T-helper 2 cell treated with Interferon-gamma antibody and Interleukin-4, amounts not matched to agents 5 μg/mL and 100 μg/mL, for 36 hours (primary cell): Measurements from ENCODE around the gene NDUFA12.

ENCODE experiments used
- DNase-seq: peaks from one replicate; pipeline ENCODE4 v3.0.0; 2021; ENCODE audit warnings: low spot score
- H3K27ac Mint-ChIP-seq: one replicate; pipeline ENCODE4 v1.8.0; 2021; ENCODE audit warnings: mild to moderate bottlenecking, mixed read lengths
- H3K27me3 Mint-ChIP-seq: one replicate; pipeline ENCODE4 v1.8.0; 2021; ENCODE audit warnings: low read depth, mixed read lengths
- H3K36me3 Mint-ChIP-seq: one replicate; pipeline ENCODE4 v1.8.0; 2021; ENCODE audit warnings: low read depth, mixed read lengths
- H3K4me1 Mint-ChIP-seq: one replicate; pipeline ENCODE4 v1.8.0; 2021; ENCODE audit warnings: low read depth, mixed read lengths
- H3K4me3 Mint-ChIP-seq: one replicate; pipeline ENCODE4 v1.8.0; 2022; ENCODE audit warnings: mild to moderate bottlenecking, moderate library complexity, mixed read lengths
- H3K9me3 Mint-ChIP-seq: one replicate; pipeline ENCODE4 v1.8.0; 2021; ENCODE audit warnings: mixed read lengths

NDUFA12 gene

DNA sequence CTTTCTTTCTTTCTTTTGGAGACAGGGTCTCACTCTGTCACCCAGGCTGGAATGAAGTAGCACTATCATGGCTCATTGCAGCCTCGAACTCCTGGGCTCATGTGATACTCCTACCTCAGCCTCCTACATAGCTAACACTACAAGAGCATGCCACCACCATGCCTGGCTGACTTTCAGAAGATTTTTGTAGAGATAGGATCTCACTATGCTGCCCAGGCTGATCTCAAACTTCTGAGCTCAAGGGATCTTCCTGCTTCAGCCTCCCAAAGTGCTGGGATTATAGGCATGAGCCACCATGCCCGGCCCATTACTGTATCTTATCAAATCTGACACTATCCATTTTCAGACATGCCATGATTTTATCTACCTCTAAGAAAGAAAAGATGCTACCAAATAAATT lies 31.6 kb downstream of the NDUFA12 start:
- no peaks in the 10 kb centered on the region for H3K27me3 Mint-ChIP-seq
- H3K36me3 Mint-ChIP-seq = peaks cover 11% of the 10 kb centered on the region
- no peak overlapping the region for H3K27ac Mint-ChIP-seq
- no peaks in the 10 kb centered on the region for H3K4me1 Mint-ChIP-seq
- H3K9me3 Mint-ChIP-seq = no peaks in the 10 kb centered on the region
- H3K4me3 Mint-ChIP-seq = no peak overlapping the region
- no peak for DNase-seq

DNA sequence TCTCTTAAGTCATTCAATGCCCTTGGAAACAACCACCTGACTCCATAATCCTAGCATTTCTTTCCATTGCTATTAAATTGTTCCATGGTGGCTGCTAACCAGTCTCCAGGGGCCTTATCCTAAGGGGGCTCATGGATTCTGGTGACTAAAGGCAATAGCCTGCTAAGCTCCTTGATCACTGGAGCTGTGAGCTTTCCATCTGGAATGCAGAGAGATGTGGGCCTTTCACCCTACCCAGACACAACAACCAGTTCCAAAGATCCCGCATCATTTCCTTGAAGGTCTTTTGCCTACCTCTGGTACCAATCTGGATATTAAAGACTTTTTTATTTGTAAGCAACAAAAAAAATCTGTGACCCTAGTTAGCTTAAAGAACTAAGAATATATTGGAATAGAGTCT lies 32.9 kb downstream of the NDUFA12 start:
- no peaks in the 10 kb centered on the region for H3K27me3 Mint-ChIP-seq
- DNase-seq = no peak
- H3K4me3 Mint-ChIP-seq = no peak overlapping the region
- H3K9me3 Mint-ChIP-seq = no peaks in the 10 kb centered on the region
- peaks cover 11% of the 10 kb centered on the region for H3K36me3 Mint-ChIP-seq
- no peaks in the 10 kb centered on the region for H3K4me1 Mint-ChIP-seq
- H3K27ac Mint-ChIP-seq = no peak overlapping the region

DNA sequence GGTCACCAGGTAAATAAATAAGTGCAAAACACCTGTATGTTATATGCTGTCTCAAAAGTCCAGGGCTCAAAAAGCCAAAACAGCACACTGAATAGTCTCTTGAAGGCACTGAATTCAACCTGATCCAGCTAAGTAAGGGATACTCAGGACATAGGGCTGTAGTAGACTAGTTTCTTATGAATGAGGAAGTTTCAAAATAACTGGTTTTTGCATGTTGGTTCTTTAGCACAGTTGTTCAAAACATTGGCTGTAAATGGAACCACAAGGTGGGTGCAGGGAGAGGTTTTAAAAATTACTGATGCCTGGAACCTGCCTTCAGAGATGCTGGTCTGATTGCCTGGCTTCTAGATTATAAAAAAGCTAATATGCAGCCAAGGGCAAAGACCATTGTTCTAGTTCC lies 34.1 kb downstream of the NDUFA12 start:
- H3K36me3 Mint-ChIP-seq = peaks cover 8% of the 10 kb centered on the region
- no peak overlapping the region for H3K27ac Mint-ChIP-seq

DNA sequence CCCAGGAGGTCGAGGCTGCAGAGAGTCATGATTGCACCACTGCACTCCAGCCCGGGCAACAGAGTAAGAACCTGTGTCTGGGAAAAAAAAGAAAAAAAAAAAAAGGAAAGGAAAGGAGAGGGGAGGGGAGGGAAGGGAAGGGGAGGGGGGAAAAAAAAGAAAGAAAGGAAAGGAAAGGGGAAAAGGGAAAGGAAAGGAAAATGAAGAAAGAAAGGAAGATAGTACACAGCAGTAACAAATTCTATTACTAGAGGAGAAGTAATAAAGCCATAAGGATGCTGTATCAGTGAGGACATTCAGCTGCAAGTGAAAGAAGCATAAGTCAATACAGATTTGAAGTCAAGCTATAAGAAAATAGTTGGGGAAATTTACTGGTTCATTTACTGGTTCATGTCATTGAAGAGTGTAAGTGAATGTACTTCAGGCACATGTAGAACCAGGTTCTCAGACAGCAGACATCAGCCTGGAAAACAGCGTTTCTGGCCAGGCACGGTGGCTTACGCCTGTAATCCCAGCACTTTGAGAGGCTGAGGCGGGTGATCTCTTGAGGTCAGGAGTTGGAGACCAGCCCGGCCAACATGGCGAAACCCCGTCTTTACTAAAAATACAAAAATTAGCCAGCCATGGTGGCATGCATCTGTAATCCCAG lies 37.4 kb downstream of the NDUFA12 start:
- Mint-ChIP-seq H3K4me3 (no peak overlapping the region), H3K27ac (no peak overlapping the region), H3K36me3 (peaks cover 3% of the 10 kb centered on the region), H3K27me3 (peaks cover 7% of the 10 kb centered on the region), H3K9me3 (no peaks in the 10 kb centered on the region), H3K4me1 (no peaks in the 10 kb centered on the region)
- DNase-seq = no peak

More for the DNA sequence above, 34.1 kb downstream of the NDUFA12 start:
- Mint-ChIP-seq H3K4me1 (no peaks in the 10 kb centered on the region), H3K9me3 (no peaks in the 10 kb centered on the region), H3K27me3 (no peaks in the 10 kb centered on the region), H3K4me3 (no peak overlapping the region)
- no peak for DNase-seq

DNA sequence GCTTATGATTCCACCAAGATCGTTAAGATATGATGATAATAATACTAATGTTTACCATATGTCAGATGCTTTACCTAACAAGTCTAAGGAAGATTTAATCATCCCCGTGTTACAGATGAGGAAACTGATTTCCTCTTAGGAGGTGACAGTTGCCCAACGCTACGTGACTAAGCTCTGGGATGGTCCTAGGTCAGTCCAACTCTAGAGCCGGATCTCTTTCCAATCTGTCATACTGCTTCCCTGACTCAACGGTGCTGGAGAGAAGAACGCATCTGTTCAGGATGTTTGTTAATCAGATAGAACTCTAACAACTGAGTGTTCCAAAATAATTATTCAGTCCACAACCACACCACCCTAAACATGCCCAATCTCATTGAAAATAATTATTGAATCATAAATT lies 39.8 kb downstream of the NDUFA12 start:
- no peaks in the 10 kb centered on the region for H3K9me3 Mint-ChIP-seq
- peaks cover 11% of the 10 kb centered on the region for H3K27me3 Mint-ChIP-seq
- no peaks in the 10 kb centered on the region for H3K4me1 Mint-ChIP-seq
- DNase-seq = no peak
- no peak overlapping the region for H3K27ac Mint-ChIP-seq
- H3K4me3 Mint-ChIP-seq = no peak overlapping the region
- H3K36me3 Mint-ChIP-seq = no peaks in the 10 kb centered on the region

DNA sequence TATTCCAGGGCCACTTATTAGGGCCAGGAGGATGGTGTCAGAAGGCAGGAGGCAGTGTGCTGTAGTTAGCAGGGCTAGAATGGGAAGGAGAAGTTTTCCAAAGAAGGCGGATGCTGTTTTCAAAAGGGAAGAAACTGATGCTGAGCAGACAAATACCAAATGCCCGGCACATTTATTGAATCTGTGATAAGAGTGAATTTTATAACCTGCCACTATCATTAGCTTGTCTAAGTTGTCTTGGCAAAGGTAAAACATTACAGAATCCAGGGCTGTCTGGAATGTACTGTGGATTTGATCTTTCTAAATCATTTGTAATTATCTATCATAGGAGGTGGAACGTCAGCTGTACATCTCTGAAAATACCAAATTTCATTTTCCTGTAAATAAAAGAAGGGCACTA lies 40.8 kb downstream of the NDUFA12 start:
- H3K27me3 Mint-ChIP-seq = peaks cover 11% of the 10 kb centered on the region
- DNase-seq = no peak
- no peak overlapping the region for H3K27ac Mint-ChIP-seq
- H3K36me3 Mint-ChIP-seq = no peaks in the 10 kb centered on the region
- no peaks in the 10 kb centered on the region for H3K9me3 Mint-ChIP-seq
- no peaks in the 10 kb centered on the region for H3K4me1 Mint-ChIP-seq
- H3K4me3 Mint-ChIP-seq = no peak overlapping the region

DNA sequence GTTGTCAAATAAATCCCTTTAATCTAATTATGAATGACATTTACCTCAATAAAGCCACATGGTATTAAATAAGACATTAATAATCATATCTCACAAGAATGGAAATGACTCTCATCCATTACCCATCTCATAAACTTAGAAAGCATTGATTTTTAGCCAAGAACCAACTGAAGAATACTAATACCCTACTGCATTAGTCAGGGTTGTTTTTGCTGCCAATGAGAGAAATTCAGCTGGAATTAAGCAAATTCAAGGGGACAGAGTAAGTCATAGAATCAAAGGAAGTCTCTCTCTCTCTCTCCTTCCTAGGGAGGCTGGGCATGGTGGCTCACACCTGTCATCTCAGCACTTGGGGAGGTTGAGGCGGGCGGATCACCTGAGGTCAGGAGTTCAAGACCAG lies 41.6 kb downstream of the NDUFA12 start:
- Mint-ChIP-seq H3K27me3 (peaks cover 14% of the 10 kb centered on the region), H3K4me1 (no peaks in the 10 kb centered on the region), H3K27ac (no peak overlapping the region), H3K36me3 (no peaks in the 10 kb centered on the region), H3K4me3 (no peak overlapping the region), H3K9me3 (no peaks in the 10 kb centered on the region)
- no peak for DNase-seq

DNA sequence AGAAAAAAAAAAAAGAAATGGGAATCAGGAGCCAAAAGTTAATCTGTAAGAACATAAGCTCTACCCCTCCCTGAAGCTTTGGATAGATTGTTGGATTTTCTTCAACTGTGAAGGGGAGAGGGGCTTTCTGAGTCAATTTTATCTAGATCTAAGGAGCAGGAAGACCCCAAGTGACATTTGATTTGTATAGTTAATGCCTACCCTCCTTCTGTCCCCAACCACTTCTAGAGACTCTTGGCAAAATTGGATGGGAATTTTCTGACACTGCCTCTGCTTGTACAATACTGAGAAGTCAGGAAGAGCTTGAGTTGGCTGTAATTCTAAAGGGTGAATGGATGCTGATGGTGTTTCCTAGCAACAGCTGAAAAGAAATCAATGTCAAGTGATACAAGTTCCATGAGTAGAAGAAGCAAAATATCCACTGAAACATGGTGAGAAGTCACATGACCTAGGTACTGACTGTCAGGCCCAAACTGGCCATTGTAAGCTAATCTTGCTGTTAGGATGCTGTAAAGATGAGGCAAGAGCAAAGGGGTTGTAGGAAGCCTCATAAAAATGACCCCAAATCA lies 42.2 kb downstream of the NDUFA12 start:
- no peaks in the 10 kb centered on the region for H3K36me3 Mint-ChIP-seq

DNA sequence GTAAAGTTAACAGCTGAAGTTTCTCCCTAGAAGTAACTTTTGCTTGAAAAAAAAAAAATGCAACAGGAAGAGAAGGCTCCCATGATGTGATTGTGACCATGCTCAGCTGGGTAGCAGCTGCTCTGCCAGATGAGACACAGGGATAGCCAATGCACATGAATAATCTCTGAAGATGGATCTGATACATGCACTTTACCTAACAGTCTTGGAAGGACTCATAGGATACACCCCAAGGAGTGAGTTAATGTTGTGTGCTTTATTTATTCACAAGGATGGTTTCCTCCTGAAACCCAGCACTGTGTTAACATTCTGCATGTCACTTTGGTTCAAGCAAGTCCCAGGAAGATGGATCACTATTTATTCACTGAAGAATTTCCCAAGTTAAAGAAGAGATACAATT lies 46.5 kb downstream of the NDUFA12 start:
- Mint-ChIP-seq H3K9me3 (no peaks in the 10 kb centered on the region), H3K27ac (no peak overlapping the region), H3K36me3 (no peaks in the 10 kb centered on the region), H3K4me1 (no peaks in the 10 kb centered on the region), H3K4me3 (no peak overlapping the region), H3K27me3 (peaks cover 34% of the 10 kb centered on the region)
- no peak for DNase-seq

More for the DNA sequence above, 42.2 kb downstream of the NDUFA12 start:
- no peak for DNase-seq
- Mint-ChIP-seq H3K4me1 (no peaks in the 10 kb centered on the region), H3K4me3 (no peak overlapping the region), H3K27ac (no peak overlapping the region), H3K9me3 (no peaks in the 10 kb centered on the region), H3K27me3 (peaks cover 18% of the 10 kb centered on the region)

DNA sequence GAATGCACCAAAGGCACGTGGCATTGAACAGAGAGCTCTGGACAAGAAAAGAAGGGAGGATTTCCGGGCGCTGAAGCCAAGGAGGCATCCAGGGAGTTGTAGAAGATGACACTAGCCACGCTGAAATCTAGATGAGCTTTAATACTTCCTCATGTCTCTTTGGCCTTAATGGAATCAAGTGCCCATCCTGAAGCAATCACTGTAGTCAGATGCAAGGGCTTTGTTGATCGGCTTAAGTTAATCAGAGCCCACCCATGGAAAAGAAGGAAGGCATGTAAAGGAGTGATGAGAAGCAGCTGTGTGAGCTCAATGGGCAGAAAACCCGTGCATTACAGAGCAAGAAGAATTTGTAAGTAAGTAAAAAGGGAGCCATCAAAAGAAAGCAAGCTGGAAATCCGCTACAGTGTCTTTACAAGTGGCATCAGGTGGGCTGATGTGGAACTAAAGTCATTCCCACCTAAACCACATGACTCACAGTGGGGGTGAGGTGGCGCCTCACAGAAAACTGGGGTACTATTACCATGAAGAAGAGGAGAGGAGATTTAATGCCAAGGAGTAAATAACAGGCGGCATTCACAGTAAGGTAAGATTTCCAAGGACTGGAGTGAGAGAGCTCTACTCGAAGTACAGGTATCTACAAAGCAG lies 48.4 kb downstream of the NDUFA12 start:
- no peak overlapping the region for H3K4me3 Mint-ChIP-seq
- DNase-seq = no peak
- no peaks in the 10 kb centered on the region for H3K36me3 Mint-ChIP-seq
- H3K27me3 Mint-ChIP-seq = peaks cover 33% of the 10 kb centered on the region
- peaks cover 3% of the 10 kb centered on the region for H3K4me1 Mint-ChIP-seq
- no peak overlapping the region for H3K27ac Mint-ChIP-seq
- no peaks in the 10 kb centered on the region for H3K9me3 Mint-ChIP-seq

DNA sequence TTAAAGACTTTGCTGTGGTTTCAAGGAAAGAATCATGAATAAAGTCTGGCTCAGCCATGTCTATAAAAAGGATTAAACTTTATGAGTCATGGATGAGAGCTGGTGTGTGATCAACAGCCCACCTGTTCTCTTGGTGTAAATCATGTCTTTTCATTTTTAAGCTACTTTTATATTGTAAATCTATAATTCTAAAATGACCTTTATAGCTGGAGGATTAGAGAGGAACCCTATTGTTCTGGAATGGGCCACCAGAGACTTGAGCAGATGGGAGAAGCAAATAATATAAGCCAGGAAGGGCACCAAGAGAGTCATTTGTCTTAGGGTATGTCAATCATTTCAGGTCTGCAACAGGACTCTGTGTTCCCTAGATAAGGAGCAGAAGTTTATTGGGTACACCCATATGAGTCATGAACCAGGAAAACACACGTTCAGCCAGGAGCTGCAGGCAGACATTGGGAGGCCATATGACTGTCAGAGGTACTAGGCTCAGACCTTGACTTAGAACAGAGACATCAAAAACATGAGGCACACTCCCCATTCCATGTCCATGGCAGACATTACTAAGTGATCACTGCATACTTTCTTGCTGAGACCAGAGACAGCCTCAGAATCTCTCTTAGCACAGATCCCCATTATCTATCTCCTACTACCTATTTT lies 49.3 kb downstream of the NDUFA12 start:
- Mint-ChIP-seq H3K9me3 (no peaks in the 10 kb centered on the region), H3K4me3 (no peak overlapping the region), H3K4me1 (peaks cover 3% of the 10 kb centered on the region), H3K36me3 (no peaks in the 10 kb centered on the region), H3K27ac (no peak overlapping the region), H3K27me3 (peaks cover 34% of the 10 kb centered on the region)
- no peak for DNase-seq

DNA sequence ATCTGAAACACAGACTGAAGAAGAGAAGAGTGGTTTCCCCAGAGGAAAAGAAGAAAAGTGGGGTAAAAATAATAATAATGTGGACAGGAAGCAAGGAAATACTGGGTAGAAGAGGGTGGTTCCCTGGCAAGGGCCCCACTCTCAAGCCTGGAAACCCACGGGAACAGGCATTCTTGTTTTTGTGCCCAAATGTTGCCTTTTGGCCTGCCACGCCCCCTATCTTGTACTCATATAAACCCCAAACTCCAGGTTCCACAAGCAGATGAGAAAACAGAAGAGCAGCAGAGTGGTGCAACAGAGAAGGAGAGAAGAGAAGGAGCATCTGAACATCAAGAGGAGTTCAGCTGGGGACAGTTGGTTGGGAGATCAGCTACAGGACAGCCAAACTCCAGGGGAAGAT lies 51.2 kb downstream of the NDUFA12 start:
- Mint-ChIP-seq H3K4me3 (no peak overlapping the region), H3K9me3 (no peaks in the 10 kb centered on the region), H3K27ac (no peak overlapping the region), H3K36me3 (no peaks in the 10 kb centered on the region), H3K4me1 (peaks cover 3% of the 10 kb centered on the region), H3K27me3 (peaks cover 35% of the 10 kb centered on the region)
- no peak for DNase-seq

DNA sequence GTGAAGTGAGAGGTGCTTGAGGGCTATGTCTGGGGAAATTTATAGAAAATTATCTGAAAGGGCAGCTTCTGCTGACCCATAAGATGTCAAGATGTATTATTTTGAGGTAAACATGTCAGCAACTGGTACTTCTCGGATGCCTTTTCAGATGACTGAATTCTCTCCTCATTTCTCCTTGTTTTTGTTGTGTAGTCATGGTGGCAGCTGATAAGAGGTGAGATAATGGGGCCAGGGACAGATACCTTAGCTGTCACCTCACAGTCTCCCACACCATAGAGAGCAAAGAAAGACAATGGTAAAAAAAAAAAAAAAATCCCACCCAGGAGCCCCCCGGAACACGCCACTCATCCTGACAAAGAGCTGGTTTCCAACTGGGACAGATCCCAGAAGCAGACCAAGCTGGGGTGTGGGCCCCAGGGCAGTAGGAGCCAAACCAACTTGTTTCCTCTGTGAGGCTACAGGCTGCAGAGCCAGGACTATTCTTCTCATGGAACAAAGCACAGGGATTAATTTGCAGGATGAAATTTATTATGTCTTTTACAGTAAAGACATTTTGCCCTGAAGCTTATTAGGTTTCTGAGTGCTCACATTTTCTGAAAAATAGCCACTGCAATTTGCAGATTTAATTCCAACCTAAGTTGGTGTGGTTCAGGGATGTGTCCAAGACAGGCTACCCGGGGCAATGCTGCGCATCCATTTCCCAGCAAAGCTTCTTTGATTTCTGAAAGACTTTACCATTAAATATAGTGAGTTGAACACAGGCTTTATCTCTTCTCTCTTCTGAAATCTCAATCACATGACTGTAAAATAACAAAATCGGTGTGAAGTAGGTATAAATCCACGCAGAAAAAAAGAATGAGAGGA lies 52.2 kb downstream of the NDUFA12 start:
- Mint-ChIP-seq H3K27me3 (peaks cover 31% of the 10 kb centered on the region), H3K36me3 (no peaks in the 10 kb centered on the region), H3K27ac (no peak overlapping the region), H3K9me3 (no peaks in the 10 kb centered on the region), H3K4me1 (peaks cover 3% of the 10 kb centered on the region), H3K4me3 (no peak overlapping the region)
- DNase-seq = no peak
